Left lung (tissue), 10 donors: ENCODE results near the gene SECTM1. TPM values are rescaled to one million over a fixed set of nuclear protein-coding genes. Genes with fewer than 3 reads are reported as not detected.
"Not testable (repeated sequence)": the region's sequence is repeated elsewhere in the genome, so short reads cannot be mapped to it uniquely, and the experiment has no call there.

ENCODE experiments used
- ATAC-seq: fragments of 200-7000 bp; cut with Tn5 transposase; one replicate; pipeline ENCODE4 v1.9.1; 2020; ENCODE audit warnings: moderate library complexity
- DNase-seq, 4 donors: peaks; one replicate each; pipeline ENCODE4 v3.0.0-alpha.2; 2013 to 2020
- H3K27ac ChIP-seq, 2 donors: fragments of 200-600 bp; sonication (generic) in 1 of 2; one replicate each; pipeline versions ENCODE4 v1.5.0 to v1.8.0; 2020 to 2021
- H3K27me3 ChIP-seq, 2 donors: fragments of 200-600 bp; sonication (generic) in 1 of 2; one replicate each; pipeline versions ENCODE4 v1.5.0 to v1.8.0; 2020 to 2021
- H3K36me3 ChIP-seq, 2 donors: fragments of 200-600 bp; sonication (generic) in 1 of 2; one replicate each; pipeline versions ENCODE4 v1.5.0 to v1.8.0; 2020 to 2021
- H3K4me1 ChIP-seq, 2 donors: fragments of 200-600 bp; one replicate each; pipeline ENCODE4 v1.8.0; 2021
- H3K4me3 ChIP-seq, 2 donors: fragments of 200-600 bp; sonication (generic) in 1 of 2; one replicate each; pipeline versions ENCODE4 v1.5.0 to v1.8.0; 2020 to 2021; ENCODE audit warnings: mild to moderate bottlenecking in 1 of 2
- H3K9me3 ChIP-seq, 2 donors: fragments of 200-600 bp; sonication (generic) in 1 of 2; one replicate each; pipeline versions ENCODE4 v1.5.0 to v1.8.0; 2020 to 2021
- intact Hi-C, 2 donors: fragments of 100-400 bp; cut with DNase I; formaldehyde crosslinking; loops; one replicate each; pipeline versions ENCODE4 v1.11.2 to v1.14.2; 2022
- polyA plus RNA-seq, 6 donors: library from polyadenylated mRNA; unstranded; fragments of 120-200 nt; gene quantifications; one replicate each; pipeline ENCODE4 v1.2.1, GENCODE V29; 2013; ENCODE audit not compliant: insufficient read length in 6 of 6
- total RNA-seq, 2 donors: library from RNA; stranded (reverse); fragmentation: NEBNext Ultra II Directional; extraction: Animal tissue kit (Norgen Biotek cat#: 25700); gene quantifications; one replicate each; pipeline ENCODE4 v1.2.1, GENCODE V29; 2021
- TF ChIP-seq, protein P1 (sequence below), 2 donors: fragments of 200-600 bp; sonication (generic) in 1 of 2; IDR thresholded peaks; one replicate each; pipeline versions ENCODE4 v1.5.0 to v1.8.0; 2021; ENCODE audit warnings: antibody characterized with exemption in 2 of 2
- donor health status: DM: no; HTN: yes; CAD: no.
- donor health status: DM: no; HTN: no; CAD: no.

SECTM1 gene
- total and polyA plus RNA-seq, 8 donors = 1.9 to 36.8 (median 2.7) TPM

DNA sequence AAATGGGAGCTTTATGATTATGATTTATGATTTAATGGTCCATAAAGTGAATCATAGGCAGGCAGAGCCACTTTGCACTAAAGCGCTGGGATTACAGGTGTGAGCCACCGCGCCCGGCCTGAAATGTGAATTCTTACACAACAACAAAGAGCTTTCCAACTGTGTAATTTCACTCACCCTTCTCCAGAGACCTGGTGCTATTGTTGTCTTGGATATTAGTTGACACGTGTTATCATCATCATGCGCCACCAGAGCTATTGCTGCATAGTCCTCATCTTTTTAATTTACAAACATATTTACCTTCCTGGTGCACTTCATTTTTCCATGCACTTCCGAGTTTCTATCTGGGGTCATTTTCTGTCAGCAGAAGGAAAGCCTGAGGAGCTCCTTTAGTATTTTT lies 33.2 kb upstream of the SECTM1 start:
- Histone ChIP-seq H3K4me1 (peaks cover 6 to 14% of the 10 kb centered on the region in 2 donors), H3K9me3 (no peaks in the 10 kb centered on the region), H3K36me3 (no peaks in the 10 kb centered on the region), H3K27me3 (peaks cover 25 to 43% of the 10 kb centered on the region in 2 donors), H3K4me3 (no peak overlapping the region), H3K27ac (no peak overlapping the region)
- TF ChIP-seq, protein P1, sequence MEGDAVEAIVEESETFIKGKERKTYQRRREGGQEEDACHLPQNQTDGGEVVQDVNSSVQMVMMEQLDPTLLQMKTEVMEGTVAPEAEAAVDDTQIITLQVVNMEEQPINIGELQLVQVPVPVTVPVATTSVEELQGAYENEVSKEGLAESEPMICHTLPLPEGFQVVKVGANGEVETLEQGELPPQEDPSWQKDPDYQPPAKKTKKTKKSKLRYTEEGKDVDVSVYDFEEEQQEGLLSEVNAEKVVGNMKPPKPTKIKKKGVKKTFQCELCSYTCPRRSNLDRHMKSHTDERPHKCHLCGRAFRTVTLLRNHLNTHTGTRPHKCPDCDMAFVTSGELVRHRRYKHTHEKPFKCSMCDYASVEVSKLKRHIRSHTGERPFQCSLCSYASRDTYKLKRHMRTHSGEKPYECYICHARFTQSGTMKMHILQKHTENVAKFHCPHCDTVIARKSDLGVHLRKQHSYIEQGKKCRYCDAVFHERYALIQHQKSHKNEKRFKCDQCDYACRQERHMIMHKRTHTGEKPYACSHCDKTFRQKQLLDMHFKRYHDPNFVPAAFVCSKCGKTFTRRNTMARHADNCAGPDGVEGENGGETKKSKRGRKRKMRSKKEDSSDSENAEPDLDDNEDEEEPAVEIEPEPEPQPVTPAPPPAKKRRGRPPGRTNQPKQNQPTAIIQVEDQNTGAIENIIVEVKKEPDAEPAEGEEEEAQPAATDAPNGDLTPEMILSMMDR (IDR thresholded peaks at IDR 0.05) = no peak
- intact Hi-C loops = no loop called here
- DNase-seq = no peak
- ATAC-seq = no peak

DNA sequence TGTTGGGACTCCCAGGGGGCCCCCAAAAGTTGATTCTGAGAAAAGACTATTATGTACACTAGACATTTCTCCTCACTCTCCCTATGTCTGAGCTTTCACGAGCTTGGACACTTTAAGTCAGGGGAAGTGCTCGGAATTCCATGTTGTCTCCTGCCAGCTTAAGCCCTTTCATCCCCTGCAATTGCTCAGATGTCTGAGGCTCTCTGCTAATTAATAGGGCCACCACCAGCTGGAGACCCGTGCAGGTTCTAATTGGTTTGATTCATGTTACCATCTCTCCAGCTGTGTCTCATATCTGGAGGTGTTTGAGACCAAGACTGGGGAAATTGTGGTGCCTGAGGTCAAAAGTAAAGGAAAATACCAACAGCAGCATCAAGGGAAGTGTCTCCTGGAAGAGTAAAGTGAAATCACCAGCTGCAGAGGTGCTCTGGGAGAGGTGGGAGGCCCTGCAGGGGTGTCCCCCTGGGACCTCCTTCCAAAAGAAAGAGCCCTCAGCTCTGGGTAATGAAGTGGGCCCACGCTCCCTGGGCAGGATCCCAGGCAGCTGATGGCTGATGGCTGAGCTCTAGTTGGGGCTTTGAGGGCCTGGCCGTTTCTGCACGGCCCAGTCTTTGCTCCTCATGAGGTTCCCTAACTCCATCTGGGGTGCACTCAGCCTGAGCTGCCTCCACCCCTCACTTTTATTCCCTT lies 32.2 kb upstream of the SECTM1 start:
- intact Hi-C loops = no loop called here
- DNase-seq (no peak), ATAC-seq (no peak)
- Histone ChIP-seq H3K4me3 (no peak overlapping the region), H3K27me3 (peaks cover 15 to 33% of the 10 kb centered on the region in 2 donors), H3K9me3 (no peaks in the 10 kb centered on the region), H3K27ac (no peak overlapping the region), H3K4me1 (peaks cover under 1 to 5% of the 10 kb centered on the region in 2 donors), H3K36me3 (no peaks in the 10 kb centered on the region)
- TF ChIP-seq, protein P1 (IDR thresholded peaks at IDR 0.05) = no peak

DNA sequence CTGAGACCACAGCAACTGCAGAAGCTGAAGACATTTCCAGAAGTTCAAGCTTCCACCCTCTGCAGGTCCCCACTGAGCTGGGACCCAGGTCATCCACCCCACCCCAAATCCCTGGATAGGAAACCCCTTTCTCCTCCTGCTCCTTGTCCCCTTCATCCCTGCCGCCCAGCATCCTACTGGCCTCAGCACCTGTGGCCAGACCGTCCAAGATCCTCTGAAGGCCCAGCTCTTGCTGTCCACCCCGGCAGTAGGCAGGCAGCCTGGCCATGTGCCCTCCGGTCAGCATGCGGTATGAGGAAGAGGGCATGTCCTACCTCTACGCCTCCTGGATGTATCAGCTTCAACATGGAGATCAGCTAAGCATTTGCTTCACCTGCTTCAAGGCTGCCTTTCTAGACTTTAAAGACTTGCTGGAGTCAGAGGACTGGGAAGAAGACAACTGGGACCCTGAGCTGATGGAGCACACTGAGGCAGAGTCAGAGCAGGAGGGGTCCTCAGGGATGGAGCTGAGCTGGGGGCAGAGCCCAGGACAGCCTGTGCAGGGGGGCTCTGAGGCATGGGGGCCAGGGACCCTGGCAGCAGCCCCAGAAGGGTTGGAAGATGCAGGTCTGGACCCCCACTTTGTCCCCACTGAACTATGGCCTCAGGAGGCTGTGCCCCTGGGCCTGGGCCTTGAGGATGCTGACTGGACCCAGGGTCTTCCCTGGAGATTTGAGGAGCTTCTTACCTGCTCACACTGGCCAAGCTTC lies 28.5 kb upstream of the SECTM1 start:
- H3K9me3 ChIP-seq = no peaks in the 10 kb centered on the region
- no peaks in the 10 kb centered on the region for H3K36me3 ChIP-seq
- TF ChIP-seq, protein P1 (IDR thresholded peaks at IDR 0.05) = no peak
- no peaks in the 10 kb centered on the region for H3K4me1 ChIP-seq
- no peak for ATAC-seq
- peaks cover 0 to 15% of the 10 kb centered on the region in 2 donors for H3K27me3 ChIP-seq
- DNase-seq = no peak
- no peak overlapping the region for H3K27ac ChIP-seq
- intact Hi-C loops = no loop called here
- no peak overlapping the region for H3K4me3 ChIP-seq

DNA sequence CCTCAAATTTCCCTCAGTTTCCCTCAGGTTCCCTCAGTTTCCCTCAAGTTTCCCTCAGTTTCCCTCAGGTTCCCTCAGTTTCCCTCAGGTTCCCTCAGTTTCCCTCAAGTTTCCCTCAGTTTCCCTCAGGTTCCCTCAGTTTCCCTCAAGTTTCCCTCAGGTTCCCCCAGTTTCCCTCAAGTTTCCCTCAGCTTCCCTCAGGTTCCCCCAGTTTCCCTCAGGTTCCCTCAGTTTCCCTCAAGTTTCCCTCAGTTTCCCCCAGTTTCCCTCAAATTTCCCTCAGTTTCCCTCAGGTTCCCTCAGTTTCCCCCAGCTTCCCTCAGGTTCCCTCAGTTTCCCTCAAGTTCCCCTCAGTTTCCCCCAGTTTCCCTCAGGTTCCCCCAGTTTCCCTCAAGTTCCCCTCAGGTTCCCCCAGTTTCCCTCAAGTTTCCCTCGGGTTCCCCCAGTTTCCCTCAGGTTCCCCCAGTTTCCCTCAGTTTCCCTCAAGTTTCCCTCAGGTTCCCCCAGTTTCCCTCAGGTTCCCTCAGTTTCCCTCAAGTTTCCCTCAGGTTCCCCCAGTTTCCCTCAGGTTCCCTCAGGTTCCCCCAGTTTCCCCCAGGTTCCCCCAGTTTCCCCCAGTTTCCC lies 26.0 kb upstream of the SECTM1 start:
- H3K27ac ChIP-seq, intact Hi-C loops, H3K9me3 ChIP-seq, H3K36me3 ChIP-seq, ATAC-seq, H3K4me1 ChIP-seq, H3K4me3 ChIP-seq, DNase-seq: not testable (repeated sequence)
- peaks cover 0 to 38% of the 10 kb centered on the region in 2 donors for H3K27me3 ChIP-seq

DNA sequence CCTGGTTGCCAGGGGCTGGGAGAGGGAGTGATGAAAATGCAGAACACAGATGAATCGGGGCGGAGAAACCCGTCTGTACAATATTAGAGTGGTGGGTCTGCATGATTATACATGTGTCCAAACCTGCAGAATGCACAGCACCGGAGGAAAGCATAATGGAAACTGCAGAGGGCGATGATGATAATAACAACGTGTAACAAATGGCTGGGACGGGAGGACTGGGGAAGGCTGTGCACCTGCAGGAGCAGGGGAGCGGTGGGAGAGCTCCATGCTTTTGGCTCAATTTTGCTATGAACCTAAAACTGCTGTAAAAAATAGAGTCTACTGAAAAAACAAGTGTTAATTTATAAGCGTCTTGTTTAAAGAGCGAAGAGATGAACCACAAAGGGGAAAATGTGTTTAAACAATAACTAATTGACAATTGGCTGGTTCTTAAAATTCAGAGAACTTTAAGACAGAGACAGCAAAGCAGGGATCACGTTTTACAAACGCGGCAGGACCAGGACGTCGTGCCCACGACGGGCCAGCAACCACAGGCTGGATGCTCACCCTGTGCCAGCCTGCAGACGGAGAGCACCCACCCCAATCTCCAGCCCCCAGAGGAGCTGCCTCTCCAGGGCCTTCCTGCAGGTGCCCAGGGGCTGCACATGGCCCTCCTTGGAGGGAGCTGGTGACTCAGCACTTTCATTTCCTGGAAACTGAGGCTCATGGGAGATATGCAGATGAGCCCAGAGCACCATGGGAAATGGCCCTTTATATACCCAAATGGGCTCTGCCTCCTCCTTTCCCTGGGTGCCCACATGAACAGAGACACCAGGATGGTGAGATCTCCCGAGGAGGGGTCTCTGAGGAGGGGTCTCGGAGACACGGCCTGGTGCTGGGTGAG lies 25.1 kb upstream of the SECTM1 start, which contains the start of gene TEX19:
TSS of gene TEX19 (plus strand) at position 783 of the 886 bp plus-strand sequence. CDS start 2,904 bp downstream, outside the sequence.
- no peaks in the 10 kb centered on the region for H3K36me3 ChIP-seq
- no peak for DNase-seq

More for the DNA sequence above, 25.1 kb upstream of the SECTM1 start, which contains the start of gene TEX19:
- Histone ChIP-seq H3K9me3 (no peaks in the 10 kb centered on the region), H3K4me1 (no peaks in the 10 kb centered on the region), H3K27me3 (peaks cover 0 to 46% of the 10 kb centered on the region in 2 donors), H3K4me3 (no peak within 1 kb of the TSS), H3K27ac (no peak within 1 kb of the TSS)
- no peak for ATAC-seq
- TF ChIP-seq, protein P1 (IDR thresholded peaks at IDR 0.05) = no peak
- intact Hi-C loops = no loop called here
